ENCODE data around the gene PITRM1.
"Not testable (repeated sequence)": the region's sequence is repeated elsewhere in the genome, so short reads cannot be mapped to it uniquely, and the experiment has no call there.

PITRM1 gene

DNA sequence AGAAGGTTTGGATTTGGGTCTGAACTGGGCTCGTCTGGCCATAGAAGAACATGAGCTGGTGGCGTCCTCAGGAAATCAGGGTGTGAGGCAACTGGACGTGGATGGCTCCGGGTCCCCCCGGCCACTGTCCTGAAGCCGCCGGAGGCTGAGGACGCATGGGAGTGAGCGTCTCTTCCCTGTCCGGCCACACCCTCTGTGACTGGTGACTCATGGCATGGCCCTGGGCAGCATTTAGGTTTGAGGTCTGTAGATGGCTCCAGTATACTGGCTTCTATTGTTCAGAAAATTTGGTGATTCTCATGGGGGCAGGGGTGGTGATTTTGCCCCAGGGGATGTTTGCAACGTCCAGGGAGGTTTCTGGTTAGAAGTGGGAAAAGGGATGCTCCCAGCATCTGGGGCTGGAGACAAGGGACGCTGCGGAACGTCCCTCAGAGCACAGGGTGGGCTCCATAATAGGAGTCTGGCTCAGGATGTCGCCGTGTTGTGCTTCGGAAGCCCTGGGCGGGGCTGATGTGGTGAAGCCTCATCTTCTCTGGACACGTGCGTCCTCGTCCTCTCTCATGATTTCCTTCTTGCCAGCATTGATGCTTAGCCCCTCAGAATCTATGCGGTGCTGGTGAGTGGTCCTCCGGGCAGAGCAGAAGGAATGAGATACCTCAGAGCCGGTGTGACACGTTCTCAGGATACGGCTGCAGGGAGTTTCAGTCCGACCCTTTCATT lies 49.9 kb downstream of the PITRM1 start:
- no peak for DNase-seq (ENCODE audit: low read depth in 2 of 3, low spot score in 1 of 3)

DNA sequence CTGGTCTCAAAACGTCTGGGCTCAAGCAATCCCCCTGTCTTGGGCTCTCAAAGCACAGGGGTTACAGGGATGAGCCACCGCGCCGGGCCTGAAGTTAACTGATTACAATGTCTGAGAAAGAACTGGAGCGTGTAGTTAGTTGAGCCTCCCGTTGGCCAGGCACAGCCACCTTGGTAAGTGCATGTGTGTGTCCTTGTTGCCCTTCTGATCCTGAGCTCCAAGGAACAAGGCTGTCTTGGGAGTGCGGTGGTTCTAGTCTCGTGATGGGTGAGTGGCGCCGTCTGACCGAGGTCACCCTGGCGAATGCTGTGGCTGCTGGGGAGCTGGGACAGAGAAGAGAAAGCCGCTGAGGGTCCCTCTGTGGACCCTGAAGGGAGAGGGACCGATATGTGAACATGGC lies 50.5 kb downstream of the PITRM1 start:
- no peak for DNase-seq (ENCODE audit: low read depth in 2 of 3, low spot score in 1 of 3)

DNA sequence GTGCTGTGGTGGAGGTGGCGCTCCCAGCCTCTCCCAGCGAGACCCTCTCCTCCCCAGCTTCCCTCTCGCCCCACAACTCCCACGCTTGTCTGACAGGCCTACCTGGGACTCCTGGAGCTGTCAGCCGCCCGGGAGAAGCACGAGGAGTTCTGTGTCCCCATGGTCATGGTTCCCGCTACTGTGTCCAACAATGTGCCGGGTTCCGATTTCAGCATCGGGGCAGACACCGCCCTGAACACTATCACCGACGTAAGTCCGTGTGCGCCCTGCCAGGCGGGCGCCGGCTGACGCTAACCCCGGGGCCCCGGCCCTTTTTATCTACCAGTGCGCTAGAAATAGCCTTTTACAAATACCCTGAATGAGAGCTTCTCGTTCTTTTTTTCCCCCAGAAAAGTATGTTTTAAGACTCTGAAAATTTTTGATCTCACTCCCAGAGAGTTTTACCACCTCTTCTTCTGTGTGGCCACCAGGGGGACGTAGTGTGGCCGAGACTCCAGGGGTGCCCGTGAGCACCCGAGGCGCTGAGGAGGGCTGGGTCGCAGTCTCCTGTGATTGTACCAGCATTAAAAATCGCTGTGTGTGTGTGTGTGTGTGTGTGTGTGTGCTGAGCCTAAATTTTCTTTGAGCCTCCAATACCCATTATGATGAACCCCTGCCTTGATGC lies 52.7 kb downstream of the PITRM1 start:
- no peak for DNase-seq (ENCODE audit: low read depth in 2 of 3, low spot score in 1 of 3)

DNA sequence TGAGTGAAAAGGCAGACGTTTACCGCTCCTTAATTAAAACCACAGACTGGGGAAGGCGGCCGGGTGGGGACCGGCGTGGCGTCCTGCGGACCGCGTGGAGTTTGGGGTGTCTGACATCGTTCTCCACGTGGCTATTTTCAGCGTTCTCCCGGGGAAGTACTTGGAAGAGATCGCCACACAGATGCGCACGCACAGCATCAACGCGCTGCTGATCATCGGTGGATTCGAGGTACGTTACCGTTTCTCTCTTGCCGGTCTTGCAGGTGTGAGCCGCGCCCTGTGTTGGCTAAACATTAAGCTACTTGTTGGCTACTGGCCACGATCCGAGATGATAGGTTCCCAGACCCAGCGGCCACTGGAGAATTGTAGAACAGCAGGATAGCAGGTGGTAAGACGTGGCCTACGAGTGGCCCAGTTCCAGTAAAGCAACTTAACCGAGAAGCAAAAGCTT lies 53.9 kb downstream of the PITRM1 start:
- no peak for DNase-seq (ENCODE audit: low read depth in 2 of 3, low spot score in 1 of 3)

DNA sequence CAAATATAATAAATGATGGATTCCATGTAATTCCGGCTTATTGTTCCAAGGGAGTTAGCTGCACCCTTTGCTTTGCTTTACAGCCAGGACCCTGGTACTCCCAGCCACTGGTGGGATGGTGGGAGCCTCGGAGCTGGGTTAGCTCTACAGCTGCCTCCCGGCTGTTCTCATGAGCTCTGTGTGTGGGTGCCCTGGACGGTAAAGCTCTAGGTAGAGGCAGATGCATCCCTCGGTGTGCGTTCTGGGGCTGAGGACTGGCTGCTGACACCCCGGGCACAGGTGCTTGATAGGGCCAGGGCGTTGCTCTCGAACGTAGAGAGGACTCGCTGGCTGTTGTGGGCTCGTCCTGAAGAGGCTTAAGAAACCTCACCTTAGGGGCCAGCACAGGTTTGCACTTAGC lies 55.1 kb downstream of the PITRM1 start:
- no peak for DNase-seq (ENCODE audit: low read depth in 2 of 3, low spot score in 1 of 3)

DNA sequence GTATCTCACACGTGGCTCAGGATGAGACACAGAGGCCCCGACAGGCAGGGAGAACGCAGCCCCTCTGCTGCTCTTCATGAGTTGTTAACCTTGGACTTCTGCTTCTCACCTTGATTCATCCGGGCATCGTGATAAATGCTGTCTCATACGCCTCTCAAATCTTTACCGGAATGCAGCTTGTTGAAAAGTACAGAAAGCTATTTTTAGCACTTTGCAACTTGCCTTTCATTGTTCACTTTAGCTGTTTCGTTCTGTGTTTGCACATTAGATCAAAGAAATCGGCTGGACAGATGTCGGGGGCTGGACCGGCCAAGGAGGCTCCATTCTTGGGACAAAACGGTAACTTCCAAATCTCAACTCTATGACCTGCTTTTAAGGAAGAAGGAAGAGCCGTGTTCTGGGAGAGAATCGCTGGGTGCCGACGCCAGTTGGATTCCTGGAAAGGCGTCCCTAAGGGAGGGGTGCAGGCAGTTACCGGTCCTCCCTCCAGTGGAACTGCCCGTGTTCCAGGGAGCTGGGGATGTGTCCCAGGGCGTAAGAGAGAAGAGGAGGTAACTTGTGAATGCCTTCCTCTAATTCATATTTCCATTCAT lies 56.0 kb downstream of the PITRM1 start:
- DNase-seq (ENCODE audit: low read depth in 2 of 3, low spot score in 1 of 3), result no peak

DNA sequence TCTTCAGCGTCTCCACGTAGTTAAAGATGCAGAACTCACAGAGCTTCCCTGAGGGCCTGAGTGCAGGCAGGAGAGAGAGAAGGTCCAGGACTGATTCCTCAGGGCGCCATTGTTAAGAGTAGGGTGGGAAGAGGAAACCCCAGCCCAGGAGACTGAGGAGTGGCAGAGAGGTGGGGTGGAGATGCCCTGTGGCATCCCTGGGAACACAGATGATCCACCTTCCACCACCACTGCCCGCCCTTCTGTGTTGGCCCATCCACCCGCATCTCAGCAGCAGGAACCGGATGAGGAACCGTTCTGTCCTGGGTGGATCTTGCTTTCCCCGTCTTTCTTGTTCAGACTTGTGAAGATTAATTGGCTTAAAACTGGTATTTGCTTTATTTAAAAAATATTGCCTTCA lies 56.9 kb downstream of the PITRM1 start:
- DNase-seq (ENCODE audit: low read depth in 2 of 3, low spot score in 1 of 3), result no peak

DNA sequence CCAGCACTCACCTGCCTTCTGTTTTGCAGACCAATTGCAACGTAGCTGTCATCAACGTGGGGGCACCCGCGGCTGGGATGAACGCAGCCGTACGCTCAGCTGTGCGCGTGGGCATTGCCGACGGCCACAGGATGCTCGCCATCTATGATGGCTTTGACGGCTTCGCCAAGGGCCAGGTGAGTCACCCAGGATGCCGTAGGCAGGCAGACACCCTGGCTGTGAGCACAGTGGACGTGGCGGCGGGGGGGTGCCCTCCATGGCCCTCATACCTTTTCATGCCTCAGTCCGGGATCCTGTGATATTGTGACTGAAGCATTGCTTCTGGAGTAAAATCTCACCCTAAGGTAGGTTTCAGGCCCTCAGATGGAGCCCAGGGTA lies 59.2 kb downstream of the PITRM1 start:
- DNase-seq (ENCODE audit: low read depth in 2 of 3, low spot score in 1 of 3), result no peak

DNA sequence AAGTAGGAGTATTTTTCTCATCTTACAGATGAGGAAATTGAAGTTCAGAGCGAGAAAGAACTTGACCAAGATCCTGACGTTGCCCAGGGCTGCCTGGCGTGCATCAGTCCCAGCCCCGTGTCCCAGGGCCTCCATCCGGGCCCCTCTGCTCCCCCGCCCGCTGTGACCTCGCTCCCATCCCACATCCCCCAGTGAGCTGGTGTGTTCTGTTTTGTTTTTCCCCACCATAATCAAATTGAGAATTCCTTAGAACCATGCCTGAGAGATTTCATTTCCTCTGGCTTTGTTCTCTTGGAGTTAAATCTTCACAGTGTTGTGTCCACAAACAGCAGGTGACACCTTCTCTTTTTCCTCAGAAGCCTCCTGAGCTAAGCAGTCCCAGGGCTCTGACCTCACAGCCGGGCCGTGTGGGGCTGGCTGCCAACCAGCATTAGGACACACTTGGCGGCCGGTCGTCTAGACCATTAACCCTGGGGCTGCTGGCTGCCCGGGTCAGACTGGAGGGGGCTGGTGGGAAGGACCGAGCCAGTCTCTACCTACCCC lies 60.9 kb downstream of the PITRM1 start:
- DNase-seq (ENCODE audit: low read depth in 2 of 3, low spot score in 1 of 3), result no peak

DNA sequence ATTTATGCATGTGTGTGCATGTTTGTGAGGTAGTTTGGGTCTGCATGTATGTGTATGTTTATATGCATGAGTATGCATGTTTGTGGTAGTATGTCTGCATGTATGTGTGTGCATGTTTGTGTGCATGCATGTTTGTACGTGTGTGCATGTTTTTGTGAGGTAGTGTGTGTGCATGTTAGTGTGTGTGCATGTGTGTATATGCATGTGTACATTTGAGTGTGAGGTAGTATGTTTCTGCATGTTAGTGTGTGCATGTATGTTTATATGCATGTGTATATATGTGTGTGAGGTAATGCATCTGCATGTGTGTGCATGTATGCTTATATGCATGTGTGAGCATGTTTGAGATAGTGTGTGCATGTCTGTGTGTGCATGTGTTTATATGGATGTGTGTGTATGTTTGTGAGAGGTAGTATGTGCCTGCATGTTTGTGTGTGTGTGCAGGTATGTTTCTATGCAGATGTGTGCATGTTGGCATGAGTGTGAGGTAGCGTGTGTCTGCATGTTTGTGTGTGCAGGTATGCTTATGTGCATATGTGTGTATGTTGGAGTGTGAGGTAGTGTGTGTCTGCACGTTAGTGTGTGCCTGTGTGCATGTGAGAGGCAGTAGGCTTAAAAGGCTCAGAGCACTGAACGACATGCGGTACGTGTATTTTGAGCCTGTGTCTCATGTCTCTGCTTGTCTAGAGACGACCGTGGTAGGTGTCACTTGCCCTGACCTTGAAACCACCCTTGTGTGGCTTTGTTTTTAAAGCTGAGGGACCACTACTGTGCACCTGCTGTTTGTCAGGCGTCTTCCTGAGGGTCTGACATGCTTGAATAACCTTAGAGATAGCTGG lies 61.6 kb downstream of the PITRM1 start:
- no peak for DNase-seq (ENCODE audit: low read depth in 2 of 3, low spot score in 1 of 3)

DNA sequence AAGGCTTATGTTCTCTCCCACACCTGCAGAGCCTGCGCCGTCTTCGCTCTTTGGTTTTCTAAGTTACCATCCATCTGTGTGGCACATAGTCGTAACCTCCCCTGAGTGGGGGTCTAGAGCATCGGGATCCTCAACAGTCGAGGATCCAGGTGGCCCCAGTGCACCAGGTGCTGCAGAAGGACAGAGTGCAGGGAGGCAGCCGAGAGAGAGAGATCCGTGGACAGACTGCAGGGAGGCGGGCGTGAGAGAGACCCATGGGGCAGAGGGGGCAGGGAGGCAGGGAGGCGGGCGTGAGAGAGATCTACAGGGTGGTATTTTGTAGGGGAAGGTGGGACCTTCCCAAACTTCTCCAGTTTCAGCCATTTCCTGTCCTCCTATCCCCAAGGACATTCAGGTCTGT lies 62.9 kb downstream of the PITRM1 start:
- DNase-seq (ENCODE audit: low read depth in 2 of 3, low spot score in 1 of 3), result no peak

DNA sequence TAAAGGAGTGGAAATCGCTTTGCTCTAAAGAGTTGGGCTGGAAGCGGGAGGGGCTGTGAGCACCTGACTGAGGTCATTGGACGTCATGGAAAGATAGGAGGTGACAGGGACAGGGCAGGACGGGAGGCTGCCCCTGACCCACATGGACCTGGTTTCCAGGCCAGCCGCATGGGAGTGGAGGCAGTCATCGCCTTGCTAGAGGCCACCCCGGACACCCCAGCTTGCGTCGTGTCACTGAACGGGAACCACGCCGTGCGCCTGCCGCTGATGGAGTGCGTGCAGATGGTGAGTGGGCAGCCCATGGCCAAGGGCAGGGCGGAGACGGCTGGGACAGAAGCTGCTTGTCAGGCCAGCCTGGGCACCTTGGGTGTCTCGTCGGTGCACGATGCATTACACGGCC lies 63.4 kb downstream of the PITRM1 start:
- DNase-seq (ENCODE audit: low read depth in 2 of 3, low spot score in 1 of 3), result no peak

DNA sequence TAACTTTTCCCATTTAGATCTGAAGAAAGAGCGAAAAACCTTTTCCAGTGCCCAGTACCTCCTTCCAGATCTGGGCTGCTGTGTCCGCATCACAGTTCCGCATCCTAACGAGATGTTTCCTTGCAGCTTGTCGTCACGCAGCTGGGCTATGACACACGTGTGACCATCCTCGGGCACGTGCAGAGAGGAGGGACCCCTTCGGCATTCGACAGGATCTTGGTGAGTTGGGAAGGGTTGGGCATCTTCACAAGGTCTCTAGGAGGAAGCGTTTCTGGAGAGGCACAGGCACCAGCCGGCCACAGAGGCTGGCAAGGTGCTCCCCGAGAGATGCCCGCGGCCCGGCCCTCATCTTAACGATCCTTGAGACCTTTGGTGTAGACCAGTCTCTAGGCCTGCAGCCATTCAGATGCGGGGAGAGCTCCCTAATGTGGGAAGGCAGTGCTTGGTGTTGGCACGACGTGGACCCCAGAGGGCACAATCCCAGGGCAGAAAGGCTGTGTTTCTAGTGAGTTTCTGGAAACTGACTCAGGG lies 63.9 kb downstream of the PITRM1 start:
- DNase-seq (ENCODE audit: low read depth in 2 of 3, low spot score in 1 of 3), result no peak

DNA sequence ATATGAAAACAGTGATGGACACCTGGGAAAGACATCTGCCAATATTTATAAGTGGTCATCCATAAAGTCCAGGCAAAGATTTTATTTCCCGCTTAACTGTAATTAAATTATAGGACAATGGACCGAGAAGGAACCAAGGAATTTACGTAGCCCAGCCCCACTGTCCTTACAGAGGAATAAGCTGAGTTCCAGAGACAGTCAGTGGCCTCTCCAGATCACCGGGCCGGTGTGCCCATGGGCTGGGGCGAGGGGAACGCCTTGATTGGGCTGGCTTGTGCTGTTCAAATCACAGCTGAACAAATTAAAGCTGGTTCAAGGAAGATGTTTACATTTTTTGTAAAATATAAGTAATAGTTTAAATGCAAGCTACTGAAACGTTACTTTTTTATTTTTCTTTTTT lies 64.5 kb downstream of the PITRM1 start:
- no peak for DNase-seq (ENCODE audit: low read depth in 2 of 3, low spot score in 1 of 3)

DNA sequence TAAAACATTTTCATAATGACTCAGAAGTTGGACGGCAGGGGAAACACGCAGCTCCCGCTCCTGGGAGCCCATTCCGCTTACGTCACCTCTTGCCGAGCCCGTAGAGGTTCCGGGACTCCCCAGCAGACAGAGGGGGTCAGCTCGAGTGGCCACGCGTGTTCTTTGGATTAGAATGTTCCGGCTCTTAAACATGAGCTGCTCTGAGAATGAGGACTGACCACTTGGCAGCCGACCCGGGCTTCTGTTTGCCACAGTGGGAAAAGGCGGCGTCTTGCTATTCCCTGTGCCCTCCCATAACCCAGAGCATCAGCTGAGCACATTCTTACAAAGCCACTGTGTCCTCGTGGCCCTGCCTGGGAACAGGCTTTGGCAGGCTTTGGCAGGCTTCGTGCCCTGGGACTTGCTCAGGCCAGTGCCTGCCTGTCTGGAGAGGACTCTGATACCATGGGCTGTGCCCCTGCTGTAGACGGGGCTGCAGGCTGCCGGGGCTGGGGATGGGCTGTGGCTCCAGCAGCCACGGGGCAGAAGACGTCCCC lies 65.1 kb downstream of the PITRM1 start:
- DNase-seq (ENCODE audit: low read depth in 2 of 3, low spot score in 1 of 3), result no peak

DNA sequence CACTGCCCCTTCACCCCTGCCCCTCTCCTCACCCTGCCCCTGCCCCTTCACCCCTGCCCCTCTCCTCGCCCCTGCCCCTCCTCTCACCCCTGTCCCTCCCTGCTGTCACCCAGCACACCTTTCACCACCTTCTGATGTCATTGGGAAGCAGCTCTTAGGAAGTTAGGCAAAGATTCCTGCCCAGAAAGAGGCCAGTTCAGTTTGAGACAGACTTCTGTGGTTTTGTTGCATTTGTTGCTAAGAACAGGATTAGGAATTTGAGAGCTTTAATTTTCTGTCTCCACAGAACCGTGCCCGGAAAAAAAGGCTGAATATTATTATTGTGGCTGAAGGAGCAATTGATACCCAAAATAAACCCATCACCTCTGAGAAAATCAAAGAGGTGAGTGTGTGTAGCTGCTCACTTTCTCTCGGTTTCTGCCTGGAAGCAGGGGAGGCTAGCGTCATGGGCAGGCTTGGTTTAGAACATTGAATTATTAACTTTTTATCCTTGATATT lies 65.6 kb downstream of the PITRM1 start:
- no peak for DNase-seq (ENCODE audit: low read depth in 2 of 3, low spot score in 1 of 3)

DNA sequence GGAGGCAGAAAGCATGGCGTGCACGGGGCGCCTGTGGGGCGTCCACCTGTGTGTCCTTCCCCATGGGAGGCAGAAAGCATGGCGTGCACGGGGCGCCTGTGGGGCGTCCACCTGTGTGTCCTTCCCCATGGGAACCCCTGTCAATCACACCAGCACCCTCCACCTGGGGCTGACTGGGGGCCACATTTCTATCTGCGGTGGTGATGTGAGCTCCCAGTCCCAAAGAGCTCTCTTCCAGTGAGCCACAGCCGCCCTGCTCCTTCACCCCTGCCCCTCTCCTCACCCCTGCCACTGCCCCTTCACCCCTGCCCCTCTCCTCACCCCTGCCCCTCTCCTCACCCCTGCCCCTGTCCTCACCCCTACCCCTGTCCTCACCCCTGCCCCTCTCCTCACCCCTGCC lies 66.3 kb downstream of the PITRM1 start:
- not testable (repeated sequence) for DNase-seq (ENCODE audit: low read depth in 2 of 3, low spot score in 1 of 3)

DNA sequence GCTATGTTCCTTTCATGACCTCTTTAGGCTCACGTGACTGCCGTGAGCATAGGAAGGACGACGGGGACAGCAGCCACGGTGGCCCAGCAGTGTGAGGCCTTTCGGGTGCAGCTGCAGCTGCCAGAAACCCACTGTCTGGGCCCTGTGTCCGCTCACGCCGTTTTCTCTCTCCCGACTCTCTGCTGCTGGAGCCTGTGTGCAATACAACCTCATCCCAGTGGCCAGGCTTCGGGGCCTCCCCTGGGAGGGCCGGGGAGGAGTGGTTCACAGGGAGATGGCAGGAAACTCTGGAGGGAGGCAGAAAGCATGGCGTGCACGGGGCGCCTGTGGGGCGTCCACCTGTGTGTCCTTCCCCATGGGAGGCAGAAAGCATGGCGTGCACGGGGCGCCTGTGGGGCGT lies 66.7 kb downstream of the PITRM1 start:
- no peak for DNase-seq (ENCODE audit: low read depth in 2 of 3, low spot score in 1 of 3)

DNA sequence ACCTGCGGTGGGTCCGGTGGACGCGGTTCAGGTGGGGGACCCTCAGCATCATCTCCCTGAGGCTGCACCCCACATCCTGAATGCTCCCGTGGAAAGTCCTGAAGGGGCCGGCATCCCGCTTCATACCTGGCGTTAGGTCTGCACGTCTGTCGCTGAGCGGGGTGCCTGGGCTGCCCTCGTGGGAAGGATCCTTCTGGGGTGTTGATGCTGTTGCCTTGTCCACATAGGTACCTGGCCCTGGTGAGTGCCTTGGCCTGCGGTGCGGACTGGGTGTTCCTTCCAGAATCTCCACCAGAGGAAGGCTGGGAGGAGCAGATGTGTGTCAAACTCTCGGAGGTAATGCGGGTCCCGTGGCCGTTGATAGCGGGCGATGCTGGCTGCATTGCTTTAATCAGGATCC lies 67.4 kb downstream of the PITRM1 start:
- no peak for DNase-seq (ENCODE audit: low read depth in 2 of 3, low spot score in 1 of 3)

DNA sequence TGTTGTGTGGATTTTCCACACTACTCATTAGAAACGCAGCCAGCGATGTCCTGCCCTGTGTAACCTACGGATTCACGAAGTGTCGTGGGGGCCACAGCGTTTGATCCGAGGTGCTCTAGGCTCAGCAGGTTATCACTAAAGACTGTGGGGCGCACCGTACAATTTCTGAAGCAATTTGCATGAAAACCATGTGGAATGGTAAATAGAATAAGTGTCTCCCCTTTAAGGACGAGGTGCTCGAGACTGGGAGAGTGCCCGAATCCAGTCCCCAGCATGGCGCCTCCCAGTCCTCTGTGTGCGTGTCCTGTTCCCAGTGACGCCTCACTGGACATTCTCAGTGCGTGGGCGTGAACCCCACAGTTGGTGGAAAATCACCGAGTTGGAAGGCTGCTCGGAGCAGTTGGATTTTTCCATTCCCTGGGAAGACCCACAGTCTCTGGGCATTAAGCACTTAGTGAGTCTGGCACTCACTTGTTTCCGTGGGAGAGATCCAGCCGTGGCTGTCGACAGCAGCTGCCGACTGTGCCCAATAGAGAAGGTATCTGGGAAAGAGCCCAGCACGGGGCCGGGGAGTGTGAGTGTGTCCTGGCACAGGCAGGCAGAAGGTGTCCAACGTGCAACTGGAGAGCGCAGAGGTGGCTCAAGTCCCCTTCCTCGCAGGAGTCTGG lies 68.2 kb downstream of the PITRM1 start:
- no peak for DNase-seq (ENCODE audit: low read depth in 2 of 3, low spot score in 1 of 3)
